OCI-M2 (cell line): ENCODE data around the gene CCDC12.

Experiments
- DNase-seq: peaks from one replicate; lab custom pipeline; 2025; ENCODE audit not compliant: unreplicated experiment; lab: John Stamatoyannopoulos, UW

CCDC12 gene

GRCh38 chr3:46976326-46977190 is at the start of gene CCDC12:
Gene CCDC12, minus strand, starts transcription at chr3:46976745. Its CDS starts 13 bp downstream, at chr3:46976732.
- DNase-seq: peak; percentile 74

- no peak for DNase-seq
Measured at GRCh38 chr3:47024932-47025331, 48.4 kb upstream of the CCDC12 start.

DNA sequence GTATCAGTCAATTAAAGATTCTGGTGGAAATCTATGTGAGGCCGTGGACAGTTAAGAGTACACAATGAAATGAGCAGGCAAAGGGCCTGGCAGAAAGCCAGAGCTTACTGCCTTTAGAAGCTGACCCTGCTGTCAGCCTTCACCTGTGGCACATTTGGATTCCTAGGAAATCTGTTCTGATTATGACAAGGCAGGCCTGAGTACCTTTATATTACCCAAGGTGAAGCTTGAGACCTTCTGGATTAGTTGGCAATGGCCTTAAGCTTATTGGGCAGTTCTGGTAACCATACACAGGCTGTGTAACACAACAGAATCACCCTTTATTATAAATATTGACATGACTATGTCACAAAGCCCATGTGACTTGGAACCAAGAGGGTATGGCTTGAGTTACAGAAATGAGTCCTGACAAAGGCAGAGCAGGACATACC is 46.1 kb upstream of the CCDC12 start:
- DNase-seq: no peak

DNA sequence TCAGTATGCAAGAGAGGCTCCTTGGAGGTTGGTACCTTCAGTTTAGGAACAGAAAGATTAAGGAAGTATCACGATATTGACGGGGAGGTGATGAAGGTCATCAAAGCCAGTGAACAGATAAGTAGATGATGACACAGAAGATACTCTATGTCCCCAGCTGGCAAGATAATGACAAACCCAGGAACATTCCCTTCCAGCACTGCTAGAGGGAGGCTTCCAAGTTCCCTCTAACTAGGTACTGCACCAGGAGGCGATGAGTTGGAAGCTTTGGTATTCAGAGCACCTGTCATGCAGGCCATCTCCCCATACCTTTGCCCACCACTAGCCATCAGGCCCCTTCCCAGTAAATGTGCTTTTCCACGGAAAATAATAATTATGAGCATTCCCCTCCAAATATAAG is 43.8 kb upstream of the CCDC12 start:
- DNase-seq: no peak

DNA sequence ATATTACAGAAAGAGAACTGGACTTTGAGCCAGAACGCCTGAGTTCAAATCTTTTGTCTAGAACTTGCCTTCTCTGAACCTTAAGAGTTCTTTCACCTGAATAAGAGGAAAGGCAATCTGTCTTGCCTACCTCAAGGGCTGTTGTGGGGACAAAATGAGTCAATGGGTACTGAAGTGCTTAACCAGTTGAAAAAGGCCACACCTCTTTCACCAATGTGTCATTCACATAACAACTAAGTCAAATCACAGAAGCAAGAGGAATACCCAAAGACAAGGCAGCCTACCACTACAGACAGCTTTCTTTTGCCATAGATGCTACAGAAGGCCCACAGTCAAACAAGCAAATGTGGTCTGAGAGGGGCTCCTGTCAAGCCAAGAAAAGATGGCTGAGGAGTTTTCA is 42.7 kb upstream of the CCDC12 start:
- no peak for DNase-seq

DNA sequence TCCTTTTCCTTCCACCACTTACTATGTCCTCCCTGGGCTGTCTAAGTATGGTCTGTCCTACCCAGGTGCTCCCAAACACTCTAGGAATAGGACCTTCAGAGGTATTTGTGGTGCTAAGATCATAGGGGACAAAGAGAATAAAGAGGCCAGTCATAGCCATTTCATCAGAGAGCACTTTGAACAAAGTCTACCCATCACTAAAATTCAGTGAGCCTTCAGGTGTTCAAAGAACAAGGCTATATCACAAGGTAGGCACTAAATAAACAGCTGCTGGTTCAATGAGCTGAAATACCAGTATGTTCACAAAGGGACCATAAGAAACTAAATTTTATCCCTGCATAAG is 41.7 kb upstream of the CCDC12 start:
- no peak for DNase-seq

GRCh38 chr3:47017504-47018268 is 41.1 kb upstream of the CCDC12 start:
- no peak for DNase-seq

DNA sequence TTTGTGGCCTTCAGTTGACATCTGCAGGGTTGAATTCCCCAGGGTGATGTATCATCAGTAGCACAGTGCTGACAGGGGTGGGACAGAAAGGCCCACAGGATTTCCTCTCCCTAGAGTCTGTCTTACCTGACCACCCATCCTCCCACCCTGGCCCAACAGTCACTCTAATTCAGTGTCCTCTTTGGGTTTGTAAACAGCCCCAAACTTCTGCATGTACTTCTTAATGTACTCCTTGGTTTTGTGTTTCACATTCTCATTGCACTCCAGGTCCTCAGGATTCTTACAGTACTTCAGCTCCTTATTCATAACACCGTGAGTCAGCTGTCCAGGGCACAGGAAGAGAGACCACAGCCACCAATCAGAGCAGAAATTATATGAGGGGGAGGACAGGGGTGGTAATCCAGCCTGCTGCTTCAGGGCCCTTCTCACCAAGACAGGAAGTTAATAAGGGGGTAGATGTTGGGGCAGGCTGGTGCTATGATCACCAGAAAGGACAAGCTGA is 40.4 kb upstream of the CCDC12 start:
- DNase-seq: peak; percentile 36

- DNase-seq: no peak
Measured at GRCh38 chr3:47016086-47016933, 39.8 kb upstream of the CCDC12 start.

DNA sequence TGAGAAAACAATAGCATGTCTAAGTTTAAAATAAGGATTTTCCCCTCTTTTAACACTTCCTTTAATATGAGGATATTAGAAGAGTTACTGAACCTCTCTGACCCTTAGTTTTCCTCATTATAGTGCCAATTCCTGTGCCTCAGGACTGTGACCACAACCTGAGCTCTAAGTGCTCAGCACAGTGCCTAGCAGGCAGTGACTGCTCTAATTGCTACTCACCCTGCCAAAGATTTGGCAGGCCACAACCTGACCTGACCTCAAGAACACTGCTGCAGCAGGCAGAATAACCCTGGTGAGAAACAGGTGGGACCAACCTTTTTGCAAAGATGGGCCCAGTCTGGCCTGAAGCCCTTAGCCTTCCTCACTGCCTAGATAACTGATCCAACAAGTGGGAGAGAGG is 38.6 kb upstream of the CCDC12 start:
- no peak for DNase-seq

DNA sequence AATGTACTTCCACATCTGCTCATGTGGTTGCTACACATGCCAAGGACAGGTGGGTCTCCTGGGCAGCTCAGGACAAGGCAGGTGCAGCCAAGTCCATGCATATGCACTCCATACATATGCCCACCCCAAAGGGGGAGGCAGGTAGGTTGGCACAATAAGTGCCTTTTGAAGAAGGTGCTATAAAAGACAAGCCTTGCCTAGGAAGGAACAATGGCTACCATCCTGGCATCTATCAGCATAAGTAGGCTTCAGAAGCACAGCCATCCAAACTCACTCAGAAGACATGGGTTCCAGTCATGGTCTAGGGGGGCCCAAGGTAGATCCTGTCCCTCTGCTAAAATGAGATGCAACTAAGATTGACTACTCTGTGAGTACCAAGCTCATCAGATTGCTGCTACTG is 37.5 kb upstream of the CCDC12 start:
- DNase-seq: no peak

GRCh38 chr3:47013231-47013630 is 36.7 kb upstream of the CCDC12 start:
- DNase-seq: no peak

DNA sequence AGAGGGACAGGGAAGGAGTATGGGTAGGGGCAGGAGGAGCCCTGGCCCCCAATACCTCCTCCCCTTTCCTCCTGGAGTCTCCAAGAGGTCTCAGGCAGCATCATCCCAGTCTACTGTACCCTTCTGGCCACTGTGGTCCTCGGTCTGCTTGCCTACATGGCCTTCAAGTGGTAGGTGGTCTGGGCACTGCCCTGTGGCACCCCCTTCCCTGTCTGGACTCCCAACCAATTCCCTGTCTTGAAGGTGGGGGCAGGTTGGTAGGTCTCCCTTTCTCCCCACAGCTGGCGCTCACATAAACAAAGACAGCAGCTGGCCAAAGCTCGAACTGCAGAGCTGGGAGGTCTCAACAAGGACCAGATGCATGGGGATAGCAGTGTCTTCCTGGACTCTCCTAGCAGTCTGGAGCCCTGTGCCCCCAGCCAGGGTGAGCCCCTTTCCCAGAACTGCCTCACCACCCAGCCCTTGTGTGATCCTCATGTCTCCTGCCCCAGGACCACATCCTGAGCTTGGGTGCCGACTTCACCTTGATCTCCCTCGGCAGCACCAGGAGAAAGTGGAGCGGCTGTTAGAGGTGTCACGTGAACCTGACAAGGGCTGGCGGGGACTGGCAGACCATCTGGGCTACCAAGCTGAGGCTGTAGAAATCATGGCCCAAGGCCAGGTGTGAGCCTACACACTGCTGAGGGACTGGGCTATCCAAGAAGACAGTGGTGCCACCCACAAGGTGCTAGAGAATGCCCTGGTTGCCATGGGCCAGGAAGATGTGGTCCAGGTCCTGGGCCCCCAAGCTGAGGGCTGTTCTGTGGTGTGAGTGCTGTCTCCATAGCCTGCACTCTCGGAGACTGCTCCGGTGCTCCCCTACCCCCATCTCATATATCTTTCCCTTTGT is 36.0 kb upstream of the CCDC12 start:
- no peak for DNase-seq

GRCh38 chr3:47011371-47011770 is 34.8 kb upstream of the CCDC12 start:
- no peak for DNase-seq

DNA sequence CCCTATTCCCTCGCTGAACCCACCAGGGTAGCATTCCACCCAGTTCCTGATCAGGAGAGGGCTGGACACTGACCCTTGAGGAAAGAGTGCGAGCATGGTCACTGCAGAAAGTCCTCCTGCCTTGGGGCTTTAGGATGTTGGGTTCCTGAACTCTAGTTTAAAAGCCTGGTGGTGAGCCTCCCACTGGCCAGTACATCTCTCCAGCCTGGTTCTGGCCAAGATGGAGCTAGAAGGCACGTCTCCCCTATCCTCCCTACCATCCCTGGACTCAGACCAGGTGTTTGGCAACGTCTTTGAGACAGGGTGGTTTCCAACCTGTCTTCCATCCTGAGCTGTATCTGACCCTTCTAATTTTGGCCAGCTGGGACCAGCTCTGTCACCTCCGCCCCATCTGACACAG is 34.4 kb upstream of the CCDC12 start:
- no peak for DNase-seq

- DNase-seq: no peak
Measured at GRCh38 chr3:47010111-47010712, 33.7 kb upstream of the CCDC12 start.

- no peak for DNase-seq
Measured at GRCh38 chr3:47009225-47010110, 32.9 kb upstream of the CCDC12 start.

DNA sequence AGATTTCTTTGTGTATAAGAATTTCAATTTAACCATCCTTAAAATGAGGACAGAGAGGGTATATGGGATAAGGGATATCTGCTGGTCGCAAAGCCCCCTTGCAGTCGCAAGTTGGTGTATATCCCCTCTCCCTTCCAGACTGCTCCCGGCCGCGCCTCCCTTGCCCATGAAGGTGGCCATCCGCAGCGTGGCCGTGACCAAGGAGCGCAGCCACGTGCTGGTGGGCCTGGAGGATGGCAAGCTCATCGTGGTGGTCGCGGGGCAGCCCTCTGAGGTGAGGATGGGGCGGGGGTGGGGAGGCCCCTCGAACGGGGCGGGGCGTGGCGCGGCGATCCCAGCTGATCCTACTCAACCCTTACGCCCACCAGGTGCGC is 32.3 kb upstream of the CCDC12 start:
- no peak for DNase-seq

DNA sequence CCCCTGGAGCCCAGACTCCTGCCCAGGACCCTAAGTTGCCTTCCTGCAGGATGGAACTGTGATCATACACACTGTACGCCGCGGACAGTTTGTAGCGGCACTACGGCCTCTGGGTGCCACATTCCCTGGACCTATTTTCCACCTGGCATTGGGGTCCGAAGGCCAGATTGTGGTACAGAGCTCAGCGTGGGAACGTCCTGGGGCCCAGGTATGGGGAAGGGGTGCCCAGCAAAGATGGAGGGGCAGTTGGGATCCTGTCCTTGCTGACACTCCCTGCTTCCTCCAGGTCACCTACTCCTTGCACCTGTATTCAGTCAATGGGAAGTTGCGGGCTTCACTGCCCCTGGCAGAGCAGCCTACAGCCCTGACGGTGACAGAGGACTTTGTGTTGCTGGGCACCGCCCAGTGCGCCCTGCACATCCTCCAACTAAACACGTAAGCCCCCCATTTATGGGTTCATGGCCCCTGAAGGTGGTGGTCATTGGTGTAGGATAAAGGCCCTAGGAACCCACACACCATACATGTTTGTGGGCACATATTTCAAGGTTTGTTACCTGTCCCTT is 31.8 kb upstream of the CCDC12 start:
- DNase-seq: no peak
